Embryonic facial prominence (tissue), 1 donor: ENCODE measurements around the gene KCNG4.
"Not testable (repeated sequence)": the region's sequence is repeated elsewhere in the genome, so short reads cannot be mapped to it uniquely, and the experiment has no call there.

Experiments
- DNase-seq: peaks from one replicate; pipeline ENCODE4 v3.0.0-alpha.2; 2016; ENCODE audit errors: extremely low spot score

The KCNG4 gene

DNA sequence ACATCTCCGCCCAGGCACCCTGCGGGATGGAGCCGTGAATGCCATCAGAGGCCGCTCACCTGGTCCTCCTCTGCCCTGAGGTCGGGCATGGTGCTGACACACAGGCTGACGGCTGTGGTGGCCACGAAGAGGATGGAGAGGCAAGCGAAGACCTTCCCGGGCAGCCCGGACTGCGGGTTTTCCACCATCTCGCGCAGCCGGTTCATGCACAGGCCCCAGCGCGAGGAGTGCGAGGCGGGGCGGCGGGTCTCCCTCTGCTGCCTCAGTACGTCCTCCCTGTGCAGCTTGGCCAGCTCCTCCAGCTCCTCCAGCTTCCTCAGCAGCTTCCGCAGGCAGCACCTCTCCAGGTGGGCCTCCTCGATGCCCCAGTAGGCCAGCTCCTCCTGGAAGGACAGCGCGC lies 3.1 kb downstream of the KCNG4 start:
- DNase-seq: no peak

- no peak for DNase-seq
Measured at GRCh38 chr16:84234321-84235241, 5.2 kb downstream of the KCNG4 start.

GRCh38 chr16:84233748-84234147 lies 6.1 kb downstream of the KCNG4 start:
- no peak for DNase-seq

DNA sequence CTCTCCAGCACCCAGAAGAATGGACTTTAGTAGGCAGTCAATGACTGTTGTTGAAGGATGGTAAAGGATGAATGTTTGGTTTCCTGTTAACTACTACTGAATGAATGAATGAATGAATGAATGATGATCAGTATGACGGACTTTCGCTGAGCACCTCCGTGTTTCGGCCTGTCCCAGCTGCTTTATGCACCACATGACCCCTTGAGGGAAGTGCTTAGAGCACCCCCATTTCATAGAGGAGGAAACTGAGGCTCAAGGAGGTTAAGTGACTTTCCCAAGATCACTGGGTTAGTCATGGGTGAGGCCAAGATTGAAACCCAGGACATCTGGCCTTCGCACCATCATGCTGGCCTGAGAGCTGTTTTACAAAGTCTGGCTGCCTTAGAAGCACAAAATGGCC lies 6.8 kb downstream of the KCNG4 start:
- DNase-seq: no peak

DNA sequence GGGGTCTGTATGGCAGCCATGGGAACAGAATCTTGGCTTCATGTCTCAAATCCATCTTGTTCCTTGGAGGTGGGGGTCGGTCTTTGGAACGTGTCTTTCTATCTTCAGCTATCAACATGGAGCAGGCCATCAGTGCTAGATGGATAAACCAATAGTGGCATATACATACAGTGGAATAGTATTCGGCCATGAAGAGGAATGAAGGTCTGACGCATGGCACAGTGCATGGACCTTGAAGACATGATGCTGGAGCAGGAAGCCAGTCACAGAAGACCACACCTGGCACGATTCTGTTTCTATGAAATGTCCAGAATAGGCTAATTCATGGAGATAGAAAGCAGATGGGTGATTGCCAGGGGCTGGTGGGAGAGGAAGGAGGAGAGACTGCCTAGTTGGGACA lies 7.8 kb downstream of the KCNG4 start:
- DNase-seq: no peak

GRCh38 chr16:84229471-84229870 lies 10.3 kb downstream of the KCNG4 start:
- no peak for DNase-seq

- DNase-seq: no peak
Measured at GRCh38 chr16:84228256-84228838, 11.5 kb downstream of the KCNG4 start.

DNA sequence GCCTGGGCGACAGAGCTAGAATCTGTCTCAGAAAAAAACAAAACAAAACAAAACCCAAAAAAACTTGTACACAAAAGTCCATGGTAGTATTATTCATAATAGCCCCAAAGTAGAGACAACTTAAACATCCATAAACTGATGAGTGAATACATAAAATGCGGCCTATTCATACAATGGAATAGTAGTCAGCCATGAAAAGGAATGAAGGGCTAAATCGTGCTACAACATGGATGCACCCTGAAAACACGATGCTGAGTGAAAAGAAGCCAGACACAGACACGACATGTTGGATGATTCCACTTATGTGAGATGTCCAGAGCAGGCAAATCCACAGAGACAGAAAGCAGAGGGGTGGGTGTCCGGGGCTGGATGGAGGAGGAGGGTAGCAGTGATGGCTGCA lies 12.3 kb downstream of the KCNG4 start:
- no peak for DNase-seq

DNA sequence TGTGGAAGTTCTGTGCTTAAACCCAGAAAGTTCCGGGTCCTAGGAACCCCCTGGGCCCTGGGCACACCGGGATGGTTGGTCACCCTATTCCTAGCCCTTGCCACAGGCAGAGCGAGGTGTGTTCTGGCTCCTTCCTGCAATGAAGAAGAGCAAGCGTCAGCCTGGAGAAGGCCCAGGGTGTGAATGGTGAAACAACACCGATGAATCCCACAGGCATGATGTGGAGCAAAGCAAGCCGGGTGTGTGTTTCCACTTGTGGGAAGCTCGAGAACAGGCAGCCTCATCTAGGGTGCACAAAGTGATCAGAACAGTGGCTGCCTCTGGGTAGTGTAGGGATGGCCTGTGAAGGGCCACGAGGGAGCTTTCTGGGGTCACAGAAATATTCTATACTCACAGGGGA lies 13.8 kb downstream of the KCNG4 start:
- no peak for DNase-seq

DNA sequence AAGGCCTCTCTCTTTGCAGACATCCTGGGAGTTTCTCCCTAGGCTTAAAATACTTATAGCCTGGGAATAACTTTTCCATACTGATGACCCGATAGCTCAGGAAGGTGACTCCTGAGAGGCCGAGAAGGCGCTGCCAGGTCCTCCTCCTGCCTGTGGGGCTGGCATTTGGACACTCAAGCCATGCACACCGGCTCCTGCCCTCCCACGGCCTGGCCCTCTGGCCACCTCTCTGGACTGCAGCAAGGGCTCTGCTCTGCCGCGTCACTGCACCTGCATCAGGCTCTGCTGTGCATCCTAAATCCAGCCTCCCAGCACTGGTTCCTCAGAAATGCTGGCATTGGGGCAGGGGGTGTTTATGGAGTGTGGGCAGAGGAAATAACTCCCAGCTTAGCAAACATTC lies 14.2 kb downstream of the KCNG4 start:
- no peak for DNase-seq

- DNase-seq: no peak
Measured at GRCh38 chr16:84225126-84225525, 14.7 kb downstream of the KCNG4 start.

DNA sequence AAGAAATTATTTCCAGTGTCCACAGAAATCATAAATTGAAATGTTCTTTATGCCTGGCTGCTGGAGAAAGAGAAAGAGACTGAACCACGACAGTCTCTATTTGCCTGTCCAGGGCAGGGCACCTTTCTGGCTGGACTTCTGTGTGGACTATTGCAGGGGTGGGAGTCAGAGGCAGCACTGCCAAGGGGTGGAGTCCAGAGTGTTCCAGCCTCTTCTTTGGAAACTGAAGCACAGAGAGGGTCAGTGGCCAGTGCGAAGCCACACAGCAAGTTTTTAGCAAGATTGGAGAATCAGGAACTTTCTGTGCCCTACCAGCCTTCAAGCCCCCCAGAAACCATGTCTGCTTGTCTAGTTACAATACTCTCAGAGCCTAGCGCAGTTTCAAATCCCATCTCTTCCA lies 15.3 kb downstream of the KCNG4 start:
- DNase-seq: no peak

DNA sequence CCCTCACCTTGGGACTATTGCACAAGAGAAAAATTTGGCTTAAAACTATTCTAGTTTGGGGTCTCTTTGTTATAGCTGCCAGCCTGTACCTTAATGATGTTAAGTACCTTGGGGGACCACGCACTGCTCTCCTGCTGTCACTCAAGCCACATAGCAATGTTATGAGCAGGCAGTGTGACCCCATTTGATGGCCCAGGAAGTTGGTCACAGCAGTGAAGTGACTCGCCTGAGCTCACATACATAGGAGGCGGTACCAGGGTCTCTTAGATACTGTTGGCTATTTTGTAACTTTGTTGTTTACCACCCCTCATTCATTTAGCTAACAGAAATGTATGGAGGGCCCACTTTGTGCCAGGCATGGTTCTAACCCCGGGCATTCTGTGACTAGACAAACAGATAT lies 16.4 kb downstream of the KCNG4 start:
- no peak for DNase-seq

DNA sequence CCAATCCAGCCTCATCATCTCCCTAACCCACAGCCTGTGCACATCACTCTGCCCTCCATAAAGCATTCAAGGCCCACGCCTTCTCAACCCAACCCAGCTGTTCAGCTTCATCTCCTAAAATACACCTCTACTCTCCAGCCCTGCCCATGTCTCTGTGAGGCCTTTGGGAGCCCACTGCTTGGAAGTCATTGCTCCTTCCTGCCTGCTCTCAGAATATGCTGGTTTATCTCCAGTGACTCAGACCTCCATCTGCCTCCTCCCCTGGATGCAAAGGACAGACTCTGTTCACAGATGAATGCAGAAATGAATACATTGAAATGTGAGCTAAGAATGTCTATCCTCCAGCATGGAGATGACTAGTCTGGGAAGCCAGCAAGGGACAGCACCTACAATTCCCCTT lies 19.0 kb downstream of the KCNG4 start:
- DNase-seq: no peak

DNA sequence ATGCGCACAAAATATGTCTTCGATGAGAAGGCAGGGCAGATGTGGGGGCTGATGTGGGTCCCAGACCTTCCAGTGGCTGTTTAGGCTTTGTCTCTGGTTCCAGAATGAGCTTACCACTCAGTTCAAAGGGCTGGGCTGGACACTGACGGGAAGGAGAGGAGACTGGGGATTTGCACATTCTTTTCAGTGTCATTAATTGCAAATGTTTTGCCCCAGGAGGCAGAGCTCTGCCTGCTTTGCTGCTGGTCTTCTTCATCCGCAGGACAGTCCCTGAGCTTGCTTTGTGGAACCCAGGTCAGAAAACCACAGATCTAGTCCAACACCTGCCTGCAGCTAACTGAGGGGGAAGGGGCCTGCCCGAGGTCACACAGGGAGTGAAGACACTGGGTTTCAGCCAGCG lies 20.9 kb downstream of the KCNG4 start:
- no peak for DNase-seq

- no peak for DNase-seq
Measured at GRCh38 chr16:84218176-84218823, 21.5 kb downstream of the KCNG4 start.

DNA sequence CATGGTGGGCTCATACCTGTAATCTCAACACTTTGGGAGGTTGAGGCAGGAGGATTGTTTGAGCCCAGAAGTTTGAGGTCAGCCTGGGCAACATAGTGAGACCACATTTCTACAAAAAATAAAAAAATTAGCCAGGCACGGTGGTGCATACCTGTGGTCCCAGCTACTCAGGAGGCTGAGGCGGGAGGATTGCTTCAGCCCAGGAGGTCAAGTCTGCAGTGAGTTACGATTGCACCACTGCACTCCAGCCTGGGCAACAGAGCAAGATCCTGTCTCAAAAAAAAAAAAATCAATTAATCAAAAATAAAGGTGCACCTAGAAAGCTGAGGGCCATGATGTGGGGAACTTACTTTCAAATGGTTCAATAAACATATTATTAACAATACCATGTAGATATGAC lies 23.7 kb downstream of the KCNG4 start:
- not testable (repeated sequence) for DNase-seq

DNA sequence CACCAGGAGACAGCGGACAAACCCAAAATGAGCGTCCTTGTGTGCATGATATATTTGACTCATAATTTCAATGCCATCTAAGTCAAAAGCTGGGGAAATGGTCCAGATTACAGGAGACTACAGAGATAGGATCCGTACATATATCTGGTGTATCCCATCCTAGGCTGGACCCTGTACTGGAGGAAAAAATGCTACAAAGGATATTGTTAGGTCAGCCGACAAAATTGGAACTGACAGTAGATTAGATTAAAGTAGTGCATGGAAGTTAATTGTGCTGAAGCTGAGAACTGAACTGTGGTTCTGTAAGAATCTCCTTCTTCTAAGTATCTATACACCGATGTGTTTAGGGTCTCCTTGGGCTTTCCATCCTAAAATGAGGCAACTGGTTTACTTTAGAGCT lies 24.3 kb downstream of the KCNG4 start:
- no peak for DNase-seq

GRCh38 chr16:84214451-84215066 lies 25.3 kb downstream of the KCNG4 start:
- no peak for DNase-seq

DNA sequence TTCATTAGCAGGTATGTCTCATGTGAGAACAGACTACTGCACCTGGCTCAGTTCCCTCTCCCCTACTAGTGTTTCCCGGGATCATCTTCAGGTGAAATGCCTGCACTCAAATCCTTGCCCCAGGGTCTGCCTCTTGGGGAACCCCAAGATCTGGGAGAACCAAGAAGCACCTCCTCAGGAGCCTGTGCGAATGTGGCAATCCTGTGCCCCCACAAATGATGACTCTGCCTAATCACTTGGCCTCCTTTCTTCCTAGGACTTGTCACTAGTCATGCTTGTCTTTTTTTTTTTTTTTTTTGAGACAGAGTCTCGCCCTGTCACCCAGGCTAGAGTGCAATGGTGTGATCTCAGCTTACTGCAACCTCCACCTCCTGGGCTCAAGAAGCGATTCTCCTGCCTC lies 27.2 kb downstream of the KCNG4 start:
- no peak for DNase-seq

- no peak for DNase-seq
Measured at GRCh38 chr16:84212154-84212553, 27.7 kb downstream of the KCNG4 start.

- DNase-seq: no peak
Measured at GRCh38 chr16:84209989-84210388, 29.8 kb downstream of the KCNG4 start.

DNA sequence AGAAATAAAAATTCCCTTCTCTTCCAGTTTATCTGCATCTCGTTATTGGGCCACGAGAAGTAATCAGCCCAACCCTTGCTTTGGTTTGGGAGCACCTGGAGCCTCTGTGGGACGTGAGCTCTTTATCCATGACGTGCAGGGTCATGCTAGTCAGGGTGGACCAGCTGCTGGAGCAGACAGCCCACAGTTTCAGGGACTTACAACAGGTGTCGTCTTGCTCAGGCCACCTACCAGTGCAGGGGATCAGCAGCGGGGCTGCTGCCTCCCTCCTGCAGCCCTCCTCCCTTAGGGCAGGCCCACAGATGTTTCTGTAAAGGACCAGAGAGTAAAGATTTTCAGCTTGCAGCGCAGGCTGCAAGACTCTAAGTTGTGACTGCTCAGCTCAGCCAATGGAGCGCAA lies 31.9 kb downstream of the KCNG4 start:
- no peak for DNase-seq
